ENCODE measurements around the gene CD74. TPM values are rescaled to one million over a fixed set of nuclear protein-coding genes. Genes with fewer than 3 reads are reported as not detected.
"Not testable (repeated sequence)": the region's sequence is repeated elsewhere in the genome, so short reads cannot be mapped to it uniquely, and the experiment has no call there.

Gene CD74
- total and polyA plus RNA-seq, 2 donors (not counting 1 experiment from before 2014, with no cell fraction given) = 1.3 to 5.9 TPM

- Histone ChIP-seq H3K36me3 (ENCODE audit: control insufficient read depth, insufficient read depth, low read length) (no peaks in the 10 kb centered on the region), H3K4me3 (replicated peaks in 1 of 4; ENCODE audit: control extremely low read depth in 1 of 4, insufficient read depth in 1 of 4, low read depth in 3 of 4, low read length in 4 of 4) (no peak overlapping the region), H3K4me2 (ENCODE audit: extremely low read depth, insufficient read depth, low read length) (no peak overlapping the region), H3K79me2 (ENCODE audit: control insufficient read depth, insufficient read depth, low read length) (no peaks in the 10 kb centered on the region), H3K9ac (ENCODE audit: insufficient read depth, low read length) (no peak overlapping the region), H3K4me1 (ENCODE audit: control insufficient read depth, extremely low read depth, insufficient read depth, low read length) (peaks cover 6% of the 10 kb centered on the region), H3K27ac (ENCODE audit: insufficient read depth, low read length) (no peak overlapping the region), H3K9me3 (ENCODE audit: control insufficient read depth, insufficient read depth, low read depth, low read length) (no peaks in the 10 kb centered on the region), H2AFZ (ENCODE audit: low read length) (no peak overlapping the region), H3K27me3 (ENCODE audit: control insufficient read depth, insufficient read depth, low read length) (no peaks in the 10 kb centered on the region), H4K20me1 (ENCODE audit: control insufficient read depth, extremely low read depth, insufficient read depth, low read length) (no peaks in the 10 kb centered on the region)
- TF ChIP-seq CTCF (conservative IDR thresholded peaks at IDR 0.05 in 1 of 2, IDR thresholded peaks at IDR 0.05 in 1 of 2; ENCODE audit: low read depth in 1 of 2, low read length in 2 of 2) (no peak), EZH2 (IDR thresholded peaks at IDR 0.05; ENCODE audit: low read length, missing control alignments) (no peak)
- DNase-seq (ENCODE audit: low read depth in 2 of 2) = no peak
Observed at GRCh38 chr5:150454492-150455229, 42.0 kb upstream of the CD74 start.

- H3K9me3 ChIP-seq (ENCODE audit: control insufficient read depth, insufficient read depth, low read depth, low read length); H2AFZ ChIP-seq (ENCODE audit: low read length); H4K20me1 ChIP-seq (ENCODE audit: control insufficient read depth, extremely low read depth, insufficient read depth, low read length); H3K9ac ChIP-seq (ENCODE audit: insufficient read depth, low read length); DNase-seq (ENCODE audit: low read depth in 2 of 2); H3K4me1 ChIP-seq (ENCODE audit: control insufficient read depth, extremely low read depth, insufficient read depth, low read length); H3K27ac ChIP-seq (ENCODE audit: insufficient read depth, low read length); H3K4me3 ChIP-seq (replicated peaks in 1 of 4; ENCODE audit: control extremely low read depth in 1 of 4, insufficient read depth in 1 of 4, low read depth in 3 of 4, low read length in 4 of 4); H3K4me2 ChIP-seq (ENCODE audit: extremely low read depth, insufficient read depth, low read length); H3K27me3 ChIP-seq (ENCODE audit: control insufficient read depth, insufficient read depth, low read length); H3K79me2 ChIP-seq (ENCODE audit: control insufficient read depth, insufficient read depth, low read length); H3K36me3 ChIP-seq (ENCODE audit: control insufficient read depth, insufficient read depth, low read length): not testable (repeated sequence)
Observed at GRCh38 chr5:150454027-150454426, 41.3 kb upstream of the CD74 start.

- Histone ChIP-seq H4K20me1 (ENCODE audit: control insufficient read depth, extremely low read depth, insufficient read depth, low read length) (peaks cover 2% of the 10 kb centered on the region), H3K27me3 (ENCODE audit: control insufficient read depth, insufficient read depth, low read length) (no peaks in the 10 kb centered on the region), H3K4me3 (replicated peaks in 1 of 4; ENCODE audit: control extremely low read depth in 1 of 4, insufficient read depth in 1 of 4, low read depth in 3 of 4, low read length in 4 of 4) (no peak overlapping the region), H3K36me3 (ENCODE audit: control insufficient read depth, insufficient read depth, low read length) (no peaks in the 10 kb centered on the region), H3K4me1 (ENCODE audit: control insufficient read depth, extremely low read depth, insufficient read depth, low read length) (peaks cover 3% of the 10 kb centered on the region), H2AFZ (ENCODE audit: low read length) (no peak overlapping the region), H3K9me3 (ENCODE audit: control insufficient read depth, insufficient read depth, low read depth, low read length) (no peaks in the 10 kb centered on the region), H3K9ac (ENCODE audit: insufficient read depth, low read length) (no peak overlapping the region), H3K79me2 (ENCODE audit: control insufficient read depth, insufficient read depth, low read length) (peaks cover 16% of the 10 kb centered on the region), H3K4me2 (ENCODE audit: extremely low read depth, insufficient read depth, low read length) (no peak overlapping the region), H3K27ac (ENCODE audit: insufficient read depth, low read length) (no peak overlapping the region)
- no peak for DNase-seq (ENCODE audit: low read depth in 2 of 2)
- TF ChIP-seq CTCF (conservative IDR thresholded peaks at IDR 0.05 in 1 of 2, IDR thresholded peaks at IDR 0.05 in 1 of 2; ENCODE audit: low read depth in 1 of 2, low read length in 2 of 2) = no peak
- TF ChIP-seq EZH2 (IDR thresholded peaks at IDR 0.05; ENCODE audit: low read length, missing control alignments) = no peak
Observed at GRCh38 chr5:150452914-150453313, 40.2 kb upstream of the CD74 start.

Data from fibroblast of lung (primary cell).